GM19099 (cell line): ENCODE measurements around the gene WWC1.

Source experiments
- POLR2A ChIP-seq: IDR thresholded peaks from 3 replicates; pipeline ENCODE4 v1.6.1; 2011; ENCODE audit warnings: low read depth; ENCODE audit not compliant: insufficient read length; ENCODE audit errors: extremely low read depth

The WWC1 gene

GRCh38 chr5:168314735-168315411, 23.4 kb downstream of the WWC1 start:
- no peak for TF ChIP-seq POLR2A

DNA sequence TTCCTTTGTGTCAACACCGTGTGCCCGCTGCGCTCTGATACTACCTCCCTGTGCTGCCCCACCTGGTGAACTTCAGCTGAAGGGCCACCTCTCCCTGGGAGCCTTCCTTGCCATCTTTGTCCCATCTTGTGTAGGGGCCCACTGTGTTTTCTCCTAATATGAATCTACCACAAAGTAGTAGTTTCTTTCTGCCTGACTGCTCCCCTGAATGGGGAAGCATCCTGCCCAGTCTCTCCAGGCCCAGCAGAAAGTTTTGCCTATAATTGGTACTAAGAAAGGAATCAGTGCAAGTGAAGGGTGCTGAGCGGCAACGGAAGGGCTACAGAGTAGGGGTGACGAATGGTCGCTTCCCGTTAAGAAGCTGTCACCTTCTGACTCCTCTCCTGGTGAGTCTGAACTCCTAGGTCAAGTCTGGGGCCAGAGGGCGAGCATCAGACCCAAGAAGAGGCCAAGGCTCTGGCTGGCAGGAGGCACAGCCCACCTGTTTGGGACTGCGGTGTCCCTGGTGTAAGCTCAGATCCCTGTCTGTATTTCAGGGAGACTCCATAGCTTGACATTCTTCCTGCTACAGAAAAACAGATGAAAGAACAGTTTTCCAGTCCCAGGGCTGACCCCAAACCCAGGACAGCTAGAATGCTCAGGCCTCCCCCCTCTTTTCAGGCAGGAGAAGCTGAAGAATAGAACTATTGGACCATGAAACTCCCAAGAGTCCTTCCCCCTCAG, 24.1 kb downstream of the WWC1 start:
- no peak for TF ChIP-seq POLR2A

DNA sequence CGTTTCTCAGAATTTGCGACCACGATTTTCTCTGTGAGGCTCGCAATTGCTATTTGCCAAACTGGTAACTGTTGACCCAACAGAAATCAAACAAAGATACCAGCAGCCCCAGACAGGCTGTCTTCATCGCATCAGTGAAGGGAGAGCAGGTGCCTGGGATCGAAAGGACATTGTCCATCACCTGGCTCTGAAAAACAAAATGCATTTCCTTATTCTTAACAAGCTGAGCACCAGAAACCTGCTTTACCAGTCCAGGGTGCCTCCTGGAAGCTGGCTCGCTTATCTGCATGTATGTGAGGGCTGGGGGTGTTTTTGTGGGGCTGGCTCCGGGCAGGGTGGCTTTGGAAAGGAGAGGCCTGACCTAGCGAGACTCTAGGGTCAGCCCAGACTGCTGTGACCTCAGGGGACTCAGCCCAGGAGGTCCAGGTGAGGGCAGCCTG, 24.7 kb downstream of the WWC1 start:
- no peak for TF ChIP-seq POLR2A

GRCh38 chr5:168317096-168317520, 25.7 kb downstream of the WWC1 start:
- no peak for TF ChIP-seq POLR2A

DNA sequence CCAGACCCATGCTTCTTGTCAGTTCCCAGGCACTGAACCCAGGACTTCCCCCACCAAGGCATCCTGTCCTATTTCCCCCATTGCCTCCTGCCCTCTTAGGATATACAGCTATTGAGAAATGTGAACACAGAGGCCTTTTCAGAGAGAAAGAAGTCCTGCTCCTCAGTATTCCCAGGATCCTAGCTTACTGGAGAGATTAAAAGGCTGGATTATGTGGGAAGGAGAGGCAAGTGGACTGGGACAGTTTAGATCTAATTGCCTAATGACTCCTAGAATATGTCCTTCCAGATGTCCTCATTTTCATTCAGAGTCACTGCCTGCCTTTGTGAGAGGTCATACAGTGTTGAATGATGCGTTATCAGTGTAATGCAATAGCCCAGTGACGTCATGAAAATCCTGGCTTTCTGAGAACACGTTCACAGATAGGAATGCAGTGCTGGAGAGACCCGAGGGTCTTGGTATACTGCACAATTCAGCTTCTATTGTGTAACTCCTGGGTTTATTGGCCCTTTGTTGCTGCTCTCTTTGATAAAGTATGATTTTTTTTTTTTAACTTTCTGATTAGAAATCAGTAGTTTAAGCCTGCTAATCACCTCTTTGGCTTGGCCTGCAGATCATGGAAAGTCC, 26.2 kb downstream of the WWC1 start:
- TF ChIP-seq POLR2A = no peak

DNA sequence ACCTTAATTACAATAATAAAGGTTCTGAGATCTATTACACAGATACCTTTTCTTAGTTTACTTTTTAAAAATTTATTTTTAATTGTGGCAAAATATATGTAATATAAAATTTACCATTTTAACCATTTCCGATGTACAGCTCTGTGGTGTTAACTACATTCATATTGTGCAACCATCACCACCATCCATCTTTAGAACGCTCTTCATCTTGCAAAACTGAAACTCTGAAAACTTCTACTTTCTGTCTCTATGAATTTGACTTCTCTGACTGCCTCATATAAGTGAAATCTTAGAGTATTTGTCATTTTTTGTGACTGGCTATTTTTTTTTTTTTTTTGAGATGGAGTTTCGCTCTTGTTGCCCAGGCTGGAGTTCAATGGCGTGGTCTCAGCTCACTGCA, 26.8 kb downstream of the WWC1 start:
- TF ChIP-seq POLR2A = no peak

DNA sequence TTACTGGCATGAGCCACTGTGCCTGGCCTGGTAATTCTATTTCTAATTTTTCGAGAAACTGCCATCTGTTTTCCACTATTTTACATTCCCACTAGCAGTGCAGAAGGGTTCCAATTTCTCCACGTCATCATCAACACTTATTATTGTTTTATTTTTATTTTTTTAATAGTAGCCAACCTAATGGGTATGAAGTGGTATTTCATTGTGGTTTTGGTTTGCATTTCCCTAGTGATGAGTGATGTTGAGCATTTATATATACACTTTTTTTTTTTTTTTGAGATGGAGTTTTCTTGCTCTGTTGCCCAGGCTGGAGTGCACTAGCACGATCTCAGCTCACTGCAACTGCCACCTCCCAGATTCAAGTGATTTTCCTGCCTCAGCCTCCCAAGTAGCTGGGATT, 28.3 kb downstream of the WWC1 start:
- no peak for TF ChIP-seq POLR2A

DNA sequence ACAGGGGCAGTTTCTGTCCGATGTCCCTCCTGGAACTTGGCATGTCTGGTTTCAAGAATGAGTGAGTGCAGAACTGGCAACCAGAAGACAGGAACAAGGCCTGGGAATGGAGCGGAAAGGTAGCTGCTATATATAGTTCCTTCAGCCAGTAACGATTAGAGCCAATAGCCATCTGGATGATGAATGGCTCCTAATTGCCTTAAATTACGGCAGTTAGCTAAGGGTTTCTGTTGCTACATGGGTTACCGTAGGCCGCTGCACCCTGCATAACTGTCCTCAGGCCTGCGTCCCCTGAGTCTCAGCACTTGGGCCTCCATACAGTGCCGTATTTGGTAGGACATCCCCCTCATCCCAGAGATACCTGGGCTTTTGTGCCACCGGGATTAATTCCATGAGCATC, 29.4 kb downstream of the WWC1 start:
- TF ChIP-seq POLR2A = no peak

DNA sequence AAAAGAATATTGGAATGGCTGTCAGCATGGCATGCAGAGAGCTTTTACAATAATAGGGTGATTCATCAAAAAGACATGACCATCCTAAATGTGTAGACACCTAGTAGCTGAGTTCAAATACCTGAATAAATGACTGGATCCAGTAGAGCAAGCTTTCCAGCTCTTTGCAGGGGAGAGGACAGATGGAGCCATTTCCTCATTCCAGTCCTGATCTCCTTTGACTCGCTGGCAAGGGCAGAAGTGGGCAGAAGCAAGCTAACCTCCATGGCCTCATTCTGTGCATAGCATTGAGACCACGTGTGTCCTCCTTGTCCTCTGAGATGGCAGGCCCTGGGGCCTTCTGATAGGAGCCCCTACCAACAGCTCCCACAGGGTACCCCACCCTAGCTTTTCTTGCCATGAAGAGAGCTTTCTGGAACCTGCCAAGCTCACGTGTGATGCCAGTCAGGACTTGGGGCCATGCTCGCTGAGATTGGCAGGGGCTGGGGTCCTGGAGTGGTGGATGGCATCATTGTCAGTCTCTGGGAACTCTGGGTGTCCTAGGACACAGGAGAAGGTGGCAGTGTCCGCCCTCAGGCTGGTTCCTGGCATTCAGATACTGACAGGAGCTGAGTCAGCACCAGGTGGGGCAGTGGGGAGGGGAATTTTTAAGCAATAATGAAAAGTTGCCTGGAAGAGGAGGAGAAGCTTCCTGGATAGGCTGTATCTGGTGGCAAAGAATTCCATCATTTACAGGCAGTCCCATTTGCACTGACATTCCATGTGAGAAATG, 33.6 kb downstream of the WWC1 start:
- TF ChIP-seq POLR2A = no peak

DNA sequence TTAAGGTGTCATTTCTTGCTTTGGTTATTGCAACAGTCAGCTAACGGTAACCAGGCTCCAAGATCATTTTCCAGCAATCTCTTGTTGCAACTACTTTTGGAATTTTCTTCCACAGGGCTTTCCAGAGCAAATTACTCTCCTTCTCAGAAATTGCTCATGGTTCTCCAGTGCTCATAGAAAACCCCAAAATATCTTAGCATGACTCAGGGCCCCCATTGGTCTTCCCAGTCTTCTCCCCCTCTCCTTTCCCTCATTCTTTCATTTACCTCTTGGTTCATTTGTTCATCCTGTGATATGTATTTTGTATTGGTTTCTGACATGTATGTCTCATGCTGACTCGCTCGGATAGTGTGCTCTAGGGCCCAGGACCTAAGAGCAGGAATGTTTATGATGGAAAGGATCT, 35.6 kb downstream of the WWC1 start:
- TF ChIP-seq POLR2A = no peak

GRCh38 chr5:168327451-168327850, 36.0 kb downstream of the WWC1 start:
- no peak for TF ChIP-seq POLR2A

DNA sequence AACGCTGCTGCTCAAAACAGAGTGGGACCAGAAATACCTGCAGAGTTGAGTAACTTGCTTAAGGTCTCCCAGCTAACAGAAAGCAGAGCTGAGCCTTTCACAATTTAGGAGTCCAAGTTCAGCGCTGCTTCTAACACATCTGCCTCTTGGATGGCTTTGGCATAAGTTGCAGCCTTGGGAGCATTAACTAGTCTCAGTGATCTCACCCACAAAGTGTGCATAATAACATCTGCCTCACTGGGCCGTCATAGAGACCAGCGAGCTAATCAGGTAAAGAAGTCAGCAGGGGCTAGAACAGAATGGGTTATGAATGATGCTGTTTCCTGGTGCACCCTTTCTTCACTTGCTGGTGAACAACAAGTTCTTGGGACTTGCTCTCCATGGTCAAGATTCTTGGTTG, 36.5 kb downstream of the WWC1 start:
- no peak for TF ChIP-seq POLR2A

- no peak for TF ChIP-seq POLR2A
These were observed 37.4 kb downstream of the WWC1 start for GRCh38 chr5:168328814-168329213.

GRCh38 chr5:168329302-168329701, 37.9 kb downstream of the WWC1 start:
- no peak for TF ChIP-seq POLR2A

GRCh38 chr5:168332042-168332441, 40.6 kb downstream of the WWC1 start:
- no peak for TF ChIP-seq POLR2A
